DOHH2 (cell line): ENCODE data around the gene SLC25A42.

Source experiments
- CTCF ChIP-seq: fragments of 200-600 bp; sonication (generic); IDR thresholded peaks from one replicate; pipeline ENCODE4 v1.5.1; 2014; ENCODE audit warnings: antibody characterized with exemption, mild to moderate bottlenecking, low read depth, low read length; ENCODE audit not compliant: poor library complexity, severe bottlenecking
- EZH2phosphoT487 ChIP-seq: fragments of 200-600 bp; sonication (generic); IDR thresholded peaks from 2 replicates; pipeline ENCODE4 v1.6.1; 2017; ENCODE audit warnings: borderline replicate concordance, mild to moderate bottlenecking, antibody characterized with exemption, low read length, moderate library complexity, mixed read lengths

- TF ChIP-seq CTCF (no peak), EZH2phosphoT487 (no peak)
Observed at GRCh38 chr19:19109601-19110000, 45.8 kb downstream of the SLC25A42 start.
